Nucleus accumbens (tissue), 56 donors: ENCODE measurements around the gene FAM217A.

Source experiments
- DNase-seq, 56 donors: peaks; one replicate each; lab custom pipeline; 2025; lab: John Stamatoyannopoulos, UW

Gene FAM217A

GRCh38 chr6:4023240-4023639, 55.7 kb downstream of the FAM217A start:
- no peak for DNase-seq

- DNase-seq = peak in 2 of 56 donors; percentile 44 to 63
Measured at GRCh38 chr6:4021854-4022695, 56.9 kb downstream of the FAM217A start.

GRCh38 chr6:4021133-4021853, 57.6 kb downstream of the FAM217A start:
- peak; percentile 25 to 98 (median 94) for DNase-seq

GRCh38 chr6:4020822-4021132, 58.2 kb downstream of the FAM217A start:
- no peak for DNase-seq

GRCh38 chr6:4018924-4019236, 60.1 kb downstream of the FAM217A start:
- DNase-seq = no peak
